ENCODE results near the gene INCA1. TPM values are rescaled to one million over a fixed set of nuclear protein-coding genes. Genes with fewer than 3 reads are reported as not detected.
A peak's percentile ranks its signal among the peaks of the same experiment; 100 is the strongest.

INCA1 gene
- total RNA-seq, 4 donors from 2014 or later = 2.4 TPM; not detected in 3

DNA sequence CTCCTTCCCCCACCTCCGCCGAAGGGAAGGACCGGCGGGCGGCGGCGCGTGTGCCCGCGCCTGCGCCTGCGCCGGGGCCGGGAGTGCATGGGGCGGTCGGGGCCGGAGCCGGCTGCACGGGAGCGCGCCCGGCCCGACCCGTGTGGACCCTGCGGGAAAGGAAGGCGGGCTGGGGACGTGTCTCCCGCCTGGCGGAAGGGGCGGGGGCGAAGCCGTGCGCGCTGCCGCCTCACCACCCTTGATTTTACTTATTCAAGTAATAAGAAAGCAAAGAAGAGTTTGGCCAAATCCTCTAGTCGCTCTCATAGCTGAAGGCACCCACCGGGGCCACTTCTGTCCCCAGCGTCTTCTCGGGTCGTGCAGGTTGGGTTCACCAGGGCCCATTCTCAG lies 48.4 kb downstream of the INCA1 start:
- H3K36me3 ChIP-seq = peaks cover 0 to 25% (median 0%) of the 10 kb centered on the region in 3 donors
- peak overlapping the region; percentile 96 to 99 (median 98) for H3K27ac ChIP-seq
- H3K4me3 ChIP-seq = peak overlapping the region; percentile 95 to 100 (median 98)
- TF ChIP-seq, protein P1, sequence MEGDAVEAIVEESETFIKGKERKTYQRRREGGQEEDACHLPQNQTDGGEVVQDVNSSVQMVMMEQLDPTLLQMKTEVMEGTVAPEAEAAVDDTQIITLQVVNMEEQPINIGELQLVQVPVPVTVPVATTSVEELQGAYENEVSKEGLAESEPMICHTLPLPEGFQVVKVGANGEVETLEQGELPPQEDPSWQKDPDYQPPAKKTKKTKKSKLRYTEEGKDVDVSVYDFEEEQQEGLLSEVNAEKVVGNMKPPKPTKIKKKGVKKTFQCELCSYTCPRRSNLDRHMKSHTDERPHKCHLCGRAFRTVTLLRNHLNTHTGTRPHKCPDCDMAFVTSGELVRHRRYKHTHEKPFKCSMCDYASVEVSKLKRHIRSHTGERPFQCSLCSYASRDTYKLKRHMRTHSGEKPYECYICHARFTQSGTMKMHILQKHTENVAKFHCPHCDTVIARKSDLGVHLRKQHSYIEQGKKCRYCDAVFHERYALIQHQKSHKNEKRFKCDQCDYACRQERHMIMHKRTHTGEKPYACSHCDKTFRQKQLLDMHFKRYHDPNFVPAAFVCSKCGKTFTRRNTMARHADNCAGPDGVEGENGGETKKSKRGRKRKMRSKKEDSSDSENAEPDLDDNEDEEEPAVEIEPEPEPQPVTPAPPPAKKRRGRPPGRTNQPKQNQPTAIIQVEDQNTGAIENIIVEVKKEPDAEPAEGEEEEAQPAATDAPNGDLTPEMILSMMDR (IDR thresholded peaks at IDR 0.05) = peak in 1 of 6 experiments; percentile 3
- peak; percentile 42 to 66 for TF ChIP-seq POLR2A (IDR thresholded peaks at IDR 0.05)
- H3K9me3 ChIP-seq = no peaks in the 10 kb centered on the region
- DNase-seq = peak; percentile 76 to 92 (median 91)
- H3K4me1 ChIP-seq = peaks cover 4 to 40% (median 31%) of the 10 kb centered on the region in 4 donors
- no peaks in the 10 kb centered on the region for H3K27me3 ChIP-seq

DNA sequence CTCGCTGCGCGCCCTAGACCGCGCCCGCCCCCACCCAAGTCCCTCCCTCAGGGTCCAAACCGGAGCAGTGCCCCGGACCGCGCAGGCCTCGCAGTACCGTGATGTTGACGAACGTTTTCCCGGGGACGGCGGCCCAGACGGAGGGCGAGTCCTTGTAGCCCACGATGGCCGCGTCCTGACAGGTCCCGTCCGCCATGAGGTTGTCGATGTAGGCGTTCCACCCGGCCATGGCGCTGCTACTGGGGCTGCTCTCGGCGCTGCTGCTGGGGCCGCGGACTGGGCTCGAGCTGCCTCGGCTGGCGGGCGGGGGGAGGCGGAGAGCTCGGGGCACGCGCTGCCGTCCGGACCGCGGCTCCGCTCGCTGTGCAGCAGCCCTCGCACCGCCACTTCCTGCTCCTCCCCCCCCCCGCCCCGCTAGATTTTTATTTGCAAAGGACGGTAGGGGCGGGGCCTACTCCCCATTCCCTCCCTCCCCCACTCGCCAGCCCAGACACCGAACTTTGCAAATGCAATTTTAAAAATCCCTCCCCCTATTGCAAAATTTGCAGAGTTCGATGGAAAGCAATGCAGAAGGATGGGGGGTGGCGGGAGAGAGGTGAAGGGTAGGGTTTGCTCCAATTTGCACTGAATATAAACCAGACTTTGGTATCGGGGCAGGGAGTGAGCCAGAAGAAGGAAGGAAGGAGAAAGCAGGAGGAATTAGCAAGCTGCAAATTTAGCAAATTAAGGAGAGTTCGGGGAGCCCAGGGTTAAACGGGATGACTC lies 49.0 kb downstream of the INCA1 start, which contains the start of gene PFN1:
Gene PFN1, minus strand, starts transcription at position 365 of the 765 bp plus-strand sequence. Its CDS starts 136 bp downstream, at position 229.
- peak within 1 kb of the TSS; percentile 95 to 100 (median 98) for H3K4me3 ChIP-seq
- H3K9me3 ChIP-seq = no peaks in the 10 kb centered on the region
- H3K36me3 ChIP-seq = peaks cover 0 to 31% (median 0%) of the 10 kb centered on the region in 3 donors
- DNase-seq = peak; percentile 93 to 97 (median 96)
- no peaks in the 10 kb centered on the region for H3K27me3 ChIP-seq
- H3K4me1 ChIP-seq = peaks cover 4 to 45% (median 34%) of the 10 kb centered on the region in 4 donors
- peak within 1 kb of the TSS; percentile 96 to 99 (median 98) for H3K27ac ChIP-seq
- peak; percentile 97 for TF ChIP-seq POLR2A (IDR thresholded peaks at IDR 0.05)
- TF ChIP-seq, protein P1 (IDR thresholded peaks at IDR 0.05) = peak in 1 of 6 experiments; percentile 9

DNA sequence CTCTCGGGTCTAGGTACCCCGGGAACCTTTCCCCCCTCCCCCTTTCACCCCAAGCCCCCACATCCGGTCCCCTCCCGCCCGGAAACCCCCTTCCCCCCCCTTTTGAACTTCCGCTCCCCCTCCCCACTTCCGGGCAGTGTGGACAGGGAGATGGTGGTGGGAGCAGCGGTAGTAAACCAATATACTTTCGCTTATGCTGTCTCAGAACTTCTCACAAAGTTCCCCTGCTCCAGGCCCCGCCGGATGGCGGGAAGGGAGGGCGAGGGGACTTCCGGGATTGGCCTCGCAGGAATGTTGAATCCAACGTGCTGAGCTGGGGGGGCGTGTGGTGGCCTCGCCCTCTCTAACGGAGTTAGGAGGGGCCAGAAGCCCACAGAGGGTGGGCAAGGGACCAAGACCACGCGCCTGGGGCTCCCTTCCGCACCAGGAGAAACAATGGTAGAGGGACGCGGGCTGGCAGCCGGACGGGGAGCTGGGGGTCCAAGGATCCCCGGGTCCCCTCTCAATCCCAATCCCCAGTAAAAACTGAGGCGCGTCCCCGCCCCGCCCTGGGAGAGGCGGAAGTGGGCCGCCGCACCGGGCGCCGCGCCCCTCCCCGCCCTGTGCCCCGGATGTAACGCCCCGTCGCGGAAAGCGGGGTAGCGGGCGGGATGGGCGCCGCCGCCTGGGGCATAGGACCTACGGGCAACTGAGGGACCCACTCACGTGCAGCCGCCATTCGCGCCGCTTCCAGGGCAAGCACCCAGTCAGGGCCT lies 49.7 kb downstream of the INCA1 start:
- H3K27me3 ChIP-seq = no peaks in the 10 kb centered on the region
- peaks cover 0 to 39% (median 0%) of the 10 kb centered on the region in 3 donors for H3K36me3 ChIP-seq
- peak; percentile 64 to 87 (median 83) for DNase-seq
- H3K27ac ChIP-seq = peak overlapping the region; percentile 96 to 99 (median 98)
- no peaks in the 10 kb centered on the region for H3K9me3 ChIP-seq
- H3K4me1 ChIP-seq = peaks cover 4 to 53% (median 35%) of the 10 kb centered on the region in 4 donors
- H3K4me3 ChIP-seq = peak overlapping the region; percentile 95 to 100 (median 98)
- TF ChIP-seq, protein P1 (IDR thresholded peaks at IDR 0.05) = no peak
- TF ChIP-seq POLR2A (IDR thresholded peaks at IDR 0.05) = no peak

DNA sequence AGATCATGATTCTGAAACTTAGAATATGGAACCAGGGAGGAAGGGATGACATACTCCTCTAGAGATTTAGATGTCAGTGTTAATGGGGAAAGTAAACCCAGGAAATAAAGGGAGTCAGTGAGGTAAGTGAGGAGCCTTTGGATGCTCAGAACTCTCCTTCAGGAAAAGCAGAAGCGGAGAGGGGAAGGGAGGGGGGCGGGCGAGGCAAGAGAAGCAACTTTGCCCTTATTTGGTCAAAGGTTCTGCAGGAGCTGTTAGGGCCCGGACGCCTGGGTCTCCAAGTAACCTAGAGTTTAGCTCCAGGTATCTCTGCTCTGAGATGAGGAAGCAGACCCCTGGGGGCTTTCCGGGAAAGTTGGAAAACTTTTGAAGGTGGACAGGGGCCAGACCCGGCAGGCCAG lies 50.3 kb downstream of the INCA1 start:
- Histone ChIP-seq H3K9me3 (no peaks in the 10 kb centered on the region), H3K27me3 (no peaks in the 10 kb centered on the region), H3K4me3 (peak overlapping the region; percentile 95 to 100 (median 98)), H3K4me1 (peaks cover 4 to 59% (median 37%) of the 10 kb centered on the region in 4 donors), H3K36me3 (peaks cover 0 to 44% (median 0%) of the 10 kb centered on the region in 3 donors), H3K27ac (peak overlapping the region; percentile 96 to 99 (median 98))
- DNase-seq = peak in 1 of 3 donors; percentile 37
- no peak for TF ChIP-seq POLR2A (IDR thresholded peaks at IDR 0.05)
- TF ChIP-seq, protein P1 (IDR thresholded peaks at IDR 0.05) = no peak

- peaks cover 4 to 64% (median 43%) of the 10 kb centered on the region in 4 donors for H3K4me1 ChIP-seq
- DNase-seq = no peak
- no peaks in the 10 kb centered on the region for H3K27me3 ChIP-seq
- H3K4me3 ChIP-seq = peak overlapping the region; percentile 95 to 100 (median 98)
- TF ChIP-seq, protein P1 (IDR thresholded peaks at IDR 0.05) = no peak
- TF ChIP-seq POLR2A (IDR thresholded peaks at IDR 0.05) = no peak
- H3K9me3 ChIP-seq = no peaks in the 10 kb centered on the region
- H3K27ac ChIP-seq = peak overlapping the region; percentile 96 to 99 (median 98)
- H3K36me3 ChIP-seq = peaks cover 0 to 45% (median 0%) of the 10 kb centered on the region in 3 donors
Measured at GRCh38 chr17:4946312-4946976, 50.9 kb downstream of the INCA1 start.
